ENCODE data around the gene CYP24A1.

The CYP24A1 gene

GRCh38 chr20:54201268-54201846 lies 27.6 kb upstream of the CYP24A1 start:
- DNase-seq, result no peak

- DNase-seq, result no peak
Observed at GRCh38 chr20:54200487-54201267, 26.9 kb upstream of the CYP24A1 start.

- peak; percentile 72 for DNase-seq
Observed at GRCh38 chr20:54199721-54200176, 26.0 kb upstream of the CYP24A1 start.

- DNase-seq, result no peak
Observed at GRCh38 chr20:54199283-54199682, 25.5 kb upstream of the CYP24A1 start.

- DNase-seq, result no peak
Observed at GRCh38 chr20:54197621-54198604, 24.1 kb upstream of the CYP24A1 start.

- DNase-seq, result no peak
Observed at GRCh38 chr20:54195483-54196472, 22.0 kb upstream of the CYP24A1 start.

- no peak for DNase-seq
Observed at GRCh38 chr20:54194724-54195438, 21.1 kb upstream of the CYP24A1 start.

- DNase-seq, result no peak
Observed at GRCh38 chr20:54193817-54194216, 20.0 kb upstream of the CYP24A1 start.

GRCh38 chr20:54190217-54190616 lies 16.4 kb upstream of the CYP24A1 start:
- DNase-seq, result no peak

- no peak for DNase-seq
Observed at GRCh38 chr20:54189630-54190029, 15.8 kb upstream of the CYP24A1 start.

GRCh38 chr20:54188132-54188849 lies 14.5 kb upstream of the CYP24A1 start:
- no peak for DNase-seq

- no peak for DNase-seq
Observed at GRCh38 chr20:54184904-54185626, 11.3 kb upstream of the CYP24A1 start.

GRCh38 chr20:54184071-54184470 lies 10.3 kb upstream of the CYP24A1 start:
- DNase-seq, result no peak

GRCh38 chr20:54180931-54181330 lies 7.1 kb upstream of the CYP24A1 start:
- no peak for DNase-seq

GRCh38 chr20:54179946-54180345 lies 6.2 kb upstream of the CYP24A1 start:
- DNase-seq, result no peak

GRCh38 chr20:54178256-54178655 lies 4.5 kb upstream of the CYP24A1 start:
- no peak for DNase-seq

GRCh38 chr20:54177378-54177777 lies 3.6 kb upstream of the CYP24A1 start:
- no peak for DNase-seq

GRCh38 chr20:54176610-54177009 lies 2.8 kb upstream of the CYP24A1 start:
- DNase-seq, result no peak

- no peak for DNase-seq
Observed at GRCh38 chr20:54174457-54175175, 830 bp upstream of the CYP24A1 start.

All from activated naive CD4-positive, alpha-beta T cell treated with Interleukin-2 at 50 U/mL for 16 hours (primary cell).